Measurements from ENCODE around the gene TRAPPC8. TPM values are rescaled to one million over a fixed set of nuclear protein-coding genes. Genes with fewer than 3 reads are reported as not detected.
"Not testable (repeated sequence)": the region's sequence is repeated elsewhere in the genome, so short reads cannot be mapped to it uniquely, and the experiment has no call there.

Gene TRAPPC8
- total RNA-seq, 4 donors from 2014 or later, result 43.3 to 54.6 (median 50.5) TPM

- intact Hi-C loops (cut with DNase I; ENCODE audit: low total_unique reads), result no loop called here
- no peak overlapping the region for H3K4me3 ChIP-seq (ENCODE audit: low read depth, poor library complexity, severe bottlenecking)
- TF ChIP-seq, protein P1, sequence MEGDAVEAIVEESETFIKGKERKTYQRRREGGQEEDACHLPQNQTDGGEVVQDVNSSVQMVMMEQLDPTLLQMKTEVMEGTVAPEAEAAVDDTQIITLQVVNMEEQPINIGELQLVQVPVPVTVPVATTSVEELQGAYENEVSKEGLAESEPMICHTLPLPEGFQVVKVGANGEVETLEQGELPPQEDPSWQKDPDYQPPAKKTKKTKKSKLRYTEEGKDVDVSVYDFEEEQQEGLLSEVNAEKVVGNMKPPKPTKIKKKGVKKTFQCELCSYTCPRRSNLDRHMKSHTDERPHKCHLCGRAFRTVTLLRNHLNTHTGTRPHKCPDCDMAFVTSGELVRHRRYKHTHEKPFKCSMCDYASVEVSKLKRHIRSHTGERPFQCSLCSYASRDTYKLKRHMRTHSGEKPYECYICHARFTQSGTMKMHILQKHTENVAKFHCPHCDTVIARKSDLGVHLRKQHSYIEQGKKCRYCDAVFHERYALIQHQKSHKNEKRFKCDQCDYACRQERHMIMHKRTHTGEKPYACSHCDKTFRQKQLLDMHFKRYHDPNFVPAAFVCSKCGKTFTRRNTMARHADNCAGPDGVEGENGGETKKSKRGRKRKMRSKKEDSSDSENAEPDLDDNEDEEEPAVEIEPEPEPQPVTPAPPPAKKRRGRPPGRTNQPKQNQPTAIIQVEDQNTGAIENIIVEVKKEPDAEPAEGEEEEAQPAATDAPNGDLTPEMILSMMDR (IDR thresholded peaks at IDR 0.05), result no peak
- TF ChIP-seq POLR2A (IDR thresholded peaks at IDR 0.05), result no peak
- WGBS, 2 donors, result 45 to 55% methylated on average over 5 of the region's 5 CpGs
- DNase-seq (ENCODE audit: low spot score in 2 of 2), result no peak
Measured at GRCh38 chr18:31965316-31965970, 22.5 kb upstream of the TRAPPC8 start.

DNA sequence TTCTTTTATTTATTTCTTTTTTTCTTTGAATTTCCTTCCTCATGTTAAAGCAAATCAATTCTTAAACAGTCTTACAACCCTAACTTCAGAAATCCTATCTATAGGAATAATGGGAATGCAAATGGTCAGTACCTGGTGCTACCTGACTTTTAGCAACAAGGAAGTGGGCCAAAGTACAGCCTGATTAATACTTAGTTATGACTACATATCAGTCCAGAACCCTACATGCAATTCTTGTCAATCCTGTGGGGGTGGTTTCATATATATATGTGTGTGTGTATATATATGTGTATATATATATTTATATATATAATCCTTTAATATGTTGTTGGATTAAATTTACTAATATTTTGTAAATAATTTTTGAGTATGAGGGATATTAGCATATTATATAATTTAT, 14.8 kb upstream of the TRAPPC8 start:
- TF ChIP-seq POLR2A (IDR thresholded peaks at IDR 0.05), result no peak
- DNase-seq (ENCODE audit: low spot score in 2 of 2), result no peak
- no peak overlapping the region for H3K4me3 ChIP-seq (ENCODE audit: low read depth, poor library complexity, severe bottlenecking)
- intact Hi-C loops (cut with DNase I; ENCODE audit: low total_unique reads), result no loop called here

- H3K4me3 ChIP-seq (ENCODE audit: low read depth, poor library complexity, severe bottlenecking), result no peak overlapping the region
- TF ChIP-seq, protein P1 (IDR thresholded peaks at IDR 0.05), result no peak
- TF ChIP-seq POLR2A (IDR thresholded peaks at IDR 0.05), result no peak
- peak in 1 of 2 donors; percentile 42 for DNase-seq (ENCODE audit: low spot score in 2 of 2)
- intact Hi-C loops (cut with DNase I; ENCODE audit: low total_unique reads), result no loop called here
- WGBS, 2 donors, result 49 to 54% methylated on average over 3 of the region's 3 CpGs
Measured at GRCh38 chr18:31954349-31954748, 11.4 kb upstream of the TRAPPC8 start.

GRCh38 chr18:31953699-31954098, 10.8 kb upstream of the TRAPPC8 start:
- DNase-seq (ENCODE audit: low spot score in 2 of 2), result peak in 1 of 2 donors; percentile 23
- WGBS, 2 donors, result 71 to 90% methylated on average over 3 of the region's 3 CpGs
- H3K4me3 ChIP-seq (ENCODE audit: low read depth, poor library complexity, severe bottlenecking); intact Hi-C loops (cut with DNase I; ENCODE audit: low total_unique reads): not testable (repeated sequence)

- 96% methylated on average over 3 of the region's 3 CpGs for WGBS, 2 donors
- no peak overlapping the region for H3K4me3 ChIP-seq (ENCODE audit: low read depth, poor library complexity, severe bottlenecking)
- peak in 1 of 2 donors; percentile 15 for DNase-seq (ENCODE audit: low spot score in 2 of 2)
- intact Hi-C loops (cut with DNase I; ENCODE audit: low total_unique reads), result no loop called here
- no peak for TF ChIP-seq POLR2A (IDR thresholded peaks at IDR 0.05)
- TF ChIP-seq, protein P1 (IDR thresholded peaks at IDR 0.05), result no peak
Measured at GRCh38 chr18:31952223-31952622, 9.3 kb upstream of the TRAPPC8 start.

- no peak for DNase-seq (ENCODE audit: low spot score in 2 of 2)
- no peak for TF ChIP-seq POLR2A (IDR thresholded peaks at IDR 0.05)
- TF ChIP-seq, protein P1 (IDR thresholded peaks at IDR 0.05), result no peak
- WGBS, 2 donors, result 54 to 70% methylated on average over 3 of the region's 3 CpGs
- intact Hi-C loops (cut with DNase I; ENCODE audit: low total_unique reads), result no loop called here
- no peak overlapping the region for H3K4me3 ChIP-seq (ENCODE audit: low read depth, poor library complexity, severe bottlenecking)
Measured at GRCh38 chr18:31950583-31950982, 7.7 kb upstream of the TRAPPC8 start.

DNA sequence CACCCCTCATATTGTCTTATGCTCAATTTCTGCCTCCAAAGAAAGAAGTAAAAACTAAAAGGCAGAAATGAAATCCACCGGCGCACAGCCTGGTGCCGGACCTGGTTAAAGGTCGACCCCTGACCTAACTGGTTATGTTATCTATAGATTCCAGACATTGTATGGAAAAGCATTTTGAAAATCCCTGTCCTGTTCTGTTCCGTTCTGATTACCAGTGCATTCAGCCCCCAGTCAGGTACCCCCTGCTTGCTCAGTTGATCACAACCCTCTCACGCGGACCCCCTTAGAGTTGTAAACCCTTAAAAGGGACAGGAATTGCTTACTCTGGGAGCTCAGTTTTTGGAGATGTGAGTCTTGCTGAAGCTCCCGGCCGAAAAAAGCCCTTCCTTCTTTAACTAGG, 5.4 kb upstream of the TRAPPC8 start:
- intact Hi-C loops (cut with DNase I; ENCODE audit: low total_unique reads); H3K4me3 ChIP-seq (ENCODE audit: low read depth, poor library complexity, severe bottlenecking): not testable (repeated sequence)
- 96% methylated on average over 9 of the region's 9 CpGs for WGBS, 2 donors
- DNase-seq (ENCODE audit: low spot score in 2 of 2), result peak in 1 of 2 donors; percentile 54

All from lower leg skin (tissue), 4 donors.